ENCODE data around the gene HS3ST3B1.

DNA sequence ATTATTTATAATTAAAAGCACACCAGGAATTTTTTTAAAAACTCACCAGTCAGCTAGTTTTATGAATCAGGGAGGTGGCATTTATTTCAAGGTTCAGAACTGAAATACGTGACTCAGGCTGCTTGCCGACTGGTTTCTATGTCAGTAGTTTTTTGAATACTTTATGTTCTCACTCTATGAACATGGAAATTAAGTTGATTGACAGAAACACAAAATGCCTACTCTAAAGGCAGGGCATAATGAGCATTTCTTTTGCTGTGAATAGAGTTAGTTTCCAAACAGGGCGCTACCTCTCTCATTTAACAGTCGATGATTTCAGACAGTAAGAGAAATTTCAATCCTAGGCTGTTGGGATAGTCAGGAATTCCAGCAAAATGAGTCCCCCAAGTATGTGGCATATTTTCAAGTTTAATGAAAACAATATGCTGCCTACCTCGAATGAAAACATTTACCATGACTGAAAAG is 6.7 kb downstream of the HS3ST3B1 start:
- TF ChIP-seq, protein P1, sequence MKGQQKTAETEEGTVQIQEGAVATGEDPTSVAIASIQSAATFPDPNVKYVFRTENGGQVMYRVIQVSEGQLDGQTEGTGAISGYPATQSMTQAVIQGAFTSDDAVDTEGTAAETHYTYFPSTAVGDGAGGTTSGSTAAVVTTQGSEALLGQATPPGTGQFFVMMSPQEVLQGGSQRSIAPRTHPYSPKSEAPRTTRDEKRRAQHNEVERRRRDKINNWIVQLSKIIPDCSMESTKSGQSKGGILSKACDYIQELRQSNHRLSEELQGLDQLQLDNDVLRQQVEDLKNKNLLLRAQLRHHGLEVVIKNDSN (IDR thresholded peaks at IDR 0.05; ENCODE audit: borderline replicate concordance, low read depth): no peak
- TF ChIP-seq, protein P2, sequence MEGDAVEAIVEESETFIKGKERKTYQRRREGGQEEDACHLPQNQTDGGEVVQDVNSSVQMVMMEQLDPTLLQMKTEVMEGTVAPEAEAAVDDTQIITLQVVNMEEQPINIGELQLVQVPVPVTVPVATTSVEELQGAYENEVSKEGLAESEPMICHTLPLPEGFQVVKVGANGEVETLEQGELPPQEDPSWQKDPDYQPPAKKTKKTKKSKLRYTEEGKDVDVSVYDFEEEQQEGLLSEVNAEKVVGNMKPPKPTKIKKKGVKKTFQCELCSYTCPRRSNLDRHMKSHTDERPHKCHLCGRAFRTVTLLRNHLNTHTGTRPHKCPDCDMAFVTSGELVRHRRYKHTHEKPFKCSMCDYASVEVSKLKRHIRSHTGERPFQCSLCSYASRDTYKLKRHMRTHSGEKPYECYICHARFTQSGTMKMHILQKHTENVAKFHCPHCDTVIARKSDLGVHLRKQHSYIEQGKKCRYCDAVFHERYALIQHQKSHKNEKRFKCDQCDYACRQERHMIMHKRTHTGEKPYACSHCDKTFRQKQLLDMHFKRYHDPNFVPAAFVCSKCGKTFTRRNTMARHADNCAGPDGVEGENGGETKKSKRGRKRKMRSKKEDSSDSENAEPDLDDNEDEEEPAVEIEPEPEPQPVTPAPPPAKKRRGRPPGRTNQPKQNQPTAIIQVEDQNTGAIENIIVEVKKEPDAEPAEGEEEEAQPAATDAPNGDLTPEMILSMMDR (IDR thresholded peaks at IDR 0.05): no peak
- TF ChIP-seq, protein P3, sequence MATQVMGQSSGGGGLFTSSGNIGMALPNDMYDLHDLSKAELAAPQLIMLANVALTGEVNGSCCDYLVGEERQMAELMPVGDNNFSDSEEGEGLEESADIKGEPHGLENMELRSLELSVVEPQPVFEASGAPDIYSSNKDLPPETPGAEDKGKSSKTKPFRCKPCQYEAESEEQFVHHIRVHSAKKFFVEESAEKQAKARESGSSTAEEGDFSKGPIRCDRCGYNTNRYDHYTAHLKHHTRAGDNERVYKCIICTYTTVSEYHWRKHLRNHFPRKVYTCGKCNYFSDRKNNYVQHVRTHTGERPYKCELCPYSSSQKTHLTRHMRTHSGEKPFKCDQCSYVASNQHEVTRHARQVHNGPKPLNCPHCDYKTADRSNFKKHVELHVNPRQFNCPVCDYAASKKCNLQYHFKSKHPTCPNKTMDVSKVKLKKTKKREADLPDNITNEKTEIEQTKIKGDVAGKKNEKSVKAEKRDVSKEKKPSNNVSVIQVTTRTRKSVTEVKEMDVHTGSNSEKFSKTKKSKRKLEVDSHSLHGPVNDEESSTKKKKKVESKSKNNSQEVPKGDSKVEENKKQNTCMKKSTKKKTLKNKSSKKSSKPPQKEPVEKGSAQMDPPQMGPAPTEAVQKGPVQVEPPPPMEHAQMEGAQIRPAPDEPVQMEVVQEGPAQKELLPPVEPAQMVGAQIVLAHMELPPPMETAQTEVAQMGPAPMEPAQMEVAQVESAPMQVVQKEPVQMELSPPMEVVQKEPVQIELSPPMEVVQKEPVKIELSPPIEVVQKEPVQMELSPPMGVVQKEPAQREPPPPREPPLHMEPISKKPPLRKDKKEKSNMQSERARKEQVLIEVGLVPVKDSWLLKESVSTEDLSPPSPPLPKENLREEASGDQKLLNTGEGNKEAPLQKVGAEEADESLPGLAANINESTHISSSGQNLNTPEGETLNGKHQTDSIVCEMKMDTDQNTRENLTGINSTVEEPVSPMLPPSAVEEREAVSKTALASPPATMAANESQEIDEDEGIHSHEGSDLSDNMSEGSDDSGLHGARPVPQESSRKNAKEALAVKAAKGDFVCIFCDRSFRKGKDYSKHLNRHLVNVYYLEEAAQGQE (IDR thresholded peaks at IDR 0.05; ENCODE audit: low read depth, low read length): no peak
- TF ChIP-seq SMC3 (IDR thresholded peaks at IDR 0.05; ENCODE audit: low read depth, low read length) (no peak), MAX (IDR thresholded peaks at IDR 0.05; ENCODE audit: low read depth) (no peak), EP300 (IDR thresholded peaks at IDR 0.05; ENCODE audit: borderline replicate concordance in 1 of 2, low read depth in 1 of 2, low read length in 1 of 2) (0 out of 4 replicates have a peak, but pooled peaks of 1 of the 2 experiments have one; percentile 27), CHD2 (IDR thresholded peaks at IDR 0.05; ENCODE audit: low read length, partially characterized antibody) (no peak), TEAD4 (IDR thresholded peaks at IDR 0.05; ENCODE audit: borderline replicate concordance, insufficient read depth) (peak; percentile 50; the same call in 1 of the 2 replicates), ZBTB33 (IDR thresholded peaks at IDR 0.05; ENCODE audit: borderline replicate concordance, low read depth) (no peak), EZH2phosphoT487 (IDR thresholded peaks at IDR 0.05; ENCODE audit: borderline replicate concordance, low read depth) (no peak), YY1 (IDR thresholded peaks at IDR 0.05; ENCODE audit: low read depth) (no peak), FOSL2 (IDR thresholded peaks at IDR 0.05; ENCODE audit: borderline replicate concordance, low read depth) (no peak; the same call in 1 of the 2 replicates), NRF1 (IDR thresholded peaks at IDR 0.05; ENCODE audit: low read depth, low read length) (no peak), MXI1 (IDR thresholded peaks at IDR 0.05; ENCODE audit: low read depth, low read length) (no peak)

Data from SK-N-SH (cell line).